B cell (primary cell): ENCODE results near the gene ICAM1.

Experiments
- CTCF ChIP-seq: fragments of 200-600 bp; IDR thresholded peaks from one replicate; pipeline ENCODE4 v1.8.0; 2022; ENCODE audit warnings: antibody characterized with exemption, mild to moderate bottlenecking
- EZH2 ChIP-seq: IDR thresholded peaks from 2 replicates; pipeline ENCODE4 v1.6.1; 2012; ENCODE audit warnings: borderline replicate concordance, low read depth, mild to moderate bottlenecking, moderate library complexity, low read length; ENCODE audit not compliant: insufficient read depth, poor library complexity, severe bottlenecking

- TF ChIP-seq CTCF = no peak
- TF ChIP-seq EZH2 = no peak
Observed at GRCh38 chr19:10246511-10246910, 24.4 kb upstream of the ICAM1 start.
